NB4 (cell line): ENCODE measurements around the gene MMD2.

Experiments used
- CTCF ChIP-seq: IDR thresholded peaks from one replicate; pipeline ENCODE4 v1.5.1; 2012; ENCODE audit warnings: low read depth, low read length
- MYC ChIP-seq: IDR thresholded peaks from 2 replicates; pipeline ENCODE4 v1.6.1; 2011; ENCODE audit warnings: low read depth, low read length
- POLR2A ChIP-seq: IDR thresholded peaks from 2 replicates; pipeline ENCODE4 v1.6.1; 2011; ENCODE audit warnings: mild to moderate bottlenecking; ENCODE audit not compliant: insufficient read length; ENCODE audit errors: extremely low read depth

GRCh38 chr7:4962872-4963775 is 4.1 kb upstream of the MMD2 start:
- TF ChIP-seq CTCF (no peak), POLR2A (no peak), MYC (no peak)
